Transverse colon (tissue), 3 donors: Measurements from ENCODE around the gene ASGR1.

ENCODE experiments used
- EP300 ChIP-seq: sonication (generic); formaldehyde crosslinking; IDR thresholded peaks from one replicate; pipeline ENCODE4 v1.6.1; 2017; ENCODE audit warnings: antibody characterized with exemption, low read depth
- POLR2A ChIP-seq: fragments of 450-650 bp; IDR thresholded peaks from one replicate; pipeline ENCODE4 v1.6.1; 2016; ENCODE audit warnings: antibody characterized with exemption, mild to moderate bottlenecking, moderate library complexity
- TF ChIP-seq, protein P1 (sequence below), 5 experiments: fragments of 200-600 bp in 3 of 5; fragments of 450-650 bp in 2 of 5; sonication (generic) in 3 of 5; IDR thresholded peaks; 1 replicate in 2 of 5; 2 replicates in 3 of 5; pipeline ENCODE4 v1.5.1; 2016 to 2017; ENCODE audit warnings: antibody characterized with exemption in 5 of 5, inconsistent platforms in 3 of 5, mild to moderate bottlenecking in 2 of 5, moderate library complexity in 1 of 5

DNA sequence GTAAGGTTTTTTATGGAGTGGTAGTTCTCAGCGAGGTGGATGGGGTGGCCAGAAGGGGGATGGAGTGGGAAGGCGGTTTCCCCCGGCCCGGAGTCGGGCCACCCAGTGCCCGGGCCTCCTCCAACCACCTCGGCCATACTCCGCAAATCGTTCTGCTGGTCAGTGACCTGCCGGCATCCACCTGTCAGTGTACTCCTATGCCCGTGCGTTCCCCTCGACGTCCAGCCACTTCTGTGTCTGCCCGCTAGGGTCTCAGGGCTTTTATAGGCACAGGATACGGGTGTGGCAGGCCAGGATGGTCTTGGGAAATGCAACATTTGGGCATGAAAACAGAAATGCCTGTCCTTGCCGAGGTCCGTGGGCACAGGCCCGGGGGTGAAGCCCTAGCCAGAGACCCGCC lies 45.3 kb downstream of the ASGR1 start:
- TF ChIP-seq, protein P1, sequence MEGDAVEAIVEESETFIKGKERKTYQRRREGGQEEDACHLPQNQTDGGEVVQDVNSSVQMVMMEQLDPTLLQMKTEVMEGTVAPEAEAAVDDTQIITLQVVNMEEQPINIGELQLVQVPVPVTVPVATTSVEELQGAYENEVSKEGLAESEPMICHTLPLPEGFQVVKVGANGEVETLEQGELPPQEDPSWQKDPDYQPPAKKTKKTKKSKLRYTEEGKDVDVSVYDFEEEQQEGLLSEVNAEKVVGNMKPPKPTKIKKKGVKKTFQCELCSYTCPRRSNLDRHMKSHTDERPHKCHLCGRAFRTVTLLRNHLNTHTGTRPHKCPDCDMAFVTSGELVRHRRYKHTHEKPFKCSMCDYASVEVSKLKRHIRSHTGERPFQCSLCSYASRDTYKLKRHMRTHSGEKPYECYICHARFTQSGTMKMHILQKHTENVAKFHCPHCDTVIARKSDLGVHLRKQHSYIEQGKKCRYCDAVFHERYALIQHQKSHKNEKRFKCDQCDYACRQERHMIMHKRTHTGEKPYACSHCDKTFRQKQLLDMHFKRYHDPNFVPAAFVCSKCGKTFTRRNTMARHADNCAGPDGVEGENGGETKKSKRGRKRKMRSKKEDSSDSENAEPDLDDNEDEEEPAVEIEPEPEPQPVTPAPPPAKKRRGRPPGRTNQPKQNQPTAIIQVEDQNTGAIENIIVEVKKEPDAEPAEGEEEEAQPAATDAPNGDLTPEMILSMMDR (IDR thresholded peaks at IDR 0.05): no peak
- TF ChIP-seq EP300 (no peak), POLR2A (no peak)
